ENCODE results near the gene SFMBT2.

SFMBT2 gene

DNA sequence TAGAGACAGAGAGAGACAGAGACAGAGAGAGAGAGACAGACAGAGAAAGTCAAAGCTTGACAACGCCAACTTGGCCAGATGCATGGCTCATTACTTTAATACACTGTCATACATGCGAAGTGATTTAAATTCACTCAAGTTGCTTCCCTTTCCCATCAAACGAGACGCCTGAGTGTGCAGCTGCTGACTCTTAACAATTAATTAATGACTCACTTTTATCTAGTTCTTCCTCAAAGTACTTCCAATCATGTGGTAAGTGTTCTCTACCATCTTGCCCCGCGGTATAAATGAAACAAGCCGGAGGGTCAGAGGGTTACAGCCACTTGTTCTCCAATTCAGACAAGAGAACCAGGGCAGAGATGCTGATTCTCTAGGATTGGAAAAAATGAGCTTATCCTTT is 90.8 kb downstream of the SFMBT2 start:
- H3K9ac ChIP-seq (ENCODE audit: low read length): no peak overlapping the region
- peaks cover 27% of the 10 kb centered on the region for H3K4me1 ChIP-seq (ENCODE audit: low read length)
- H3K27ac ChIP-seq (ENCODE audit: low read length): no peak overlapping the region
- TF ChIP-seq EZH2phosphoT487 (IDR thresholded peaks at IDR 0.05; ENCODE audit: low read depth) (no peak), CTCF (IDR thresholded peaks at IDR 0.05; ENCODE audit: low read depth, low read length) (no peak)
- H3K79me2 ChIP-seq (ENCODE audit: low read length): peaks cover 64% of the 10 kb centered on the region
- H3K36me3 ChIP-seq (replicated peaks; ENCODE audit: low read depth, low read length): peaks cover 7% of the 10 kb centered on the region
- no peak overlapping the region for H3K4me3 ChIP-seq (ENCODE audit: low read length)
- no peak overlapping the region for H2AFZ ChIP-seq (ENCODE audit: low read depth, low read length)
- H3K27me3 ChIP-seq (ENCODE audit: low read depth, low read length): no peaks in the 10 kb centered on the region
- no peak overlapping the region for H3K4me2 ChIP-seq (ENCODE audit: low read length)
- no peaks in the 10 kb centered on the region for H3K9me3 ChIP-seq (ENCODE audit: insufficient read depth, low read length)
- peaks cover 26% of the 10 kb centered on the region for H4K20me1 ChIP-seq (ENCODE audit: insufficient read depth, low read length)

DNA sequence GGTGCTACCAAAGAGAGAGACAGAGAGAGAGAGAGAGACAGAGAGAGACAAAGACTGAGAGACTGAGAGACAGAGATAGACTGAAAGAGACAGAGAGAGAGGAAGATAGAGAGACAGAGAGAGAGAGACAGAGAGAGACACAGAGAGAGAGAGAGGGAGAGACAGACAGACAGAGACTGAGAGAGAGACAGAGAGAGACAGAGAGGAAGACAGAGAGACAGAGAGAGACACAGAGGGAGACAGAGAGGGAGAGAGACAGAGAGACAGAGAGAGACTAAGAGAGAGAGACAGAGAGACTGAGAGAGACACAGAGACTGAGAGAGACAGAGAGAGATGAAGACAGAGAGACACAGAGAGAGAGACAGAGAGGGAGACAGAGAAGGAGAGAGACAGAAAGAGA is 91.2 kb downstream of the SFMBT2 start:
- no peak for TF ChIP-seq EZH2phosphoT487 (IDR thresholded peaks at IDR 0.05; ENCODE audit: low read depth)
- no peak for TF ChIP-seq CTCF (IDR thresholded peaks at IDR 0.05; ENCODE audit: low read depth, low read length)
- no peak overlapping the region; the same call in 1 of the 2 replicates for H3K4me2 ChIP-seq (ENCODE audit: low read length)

DNA sequence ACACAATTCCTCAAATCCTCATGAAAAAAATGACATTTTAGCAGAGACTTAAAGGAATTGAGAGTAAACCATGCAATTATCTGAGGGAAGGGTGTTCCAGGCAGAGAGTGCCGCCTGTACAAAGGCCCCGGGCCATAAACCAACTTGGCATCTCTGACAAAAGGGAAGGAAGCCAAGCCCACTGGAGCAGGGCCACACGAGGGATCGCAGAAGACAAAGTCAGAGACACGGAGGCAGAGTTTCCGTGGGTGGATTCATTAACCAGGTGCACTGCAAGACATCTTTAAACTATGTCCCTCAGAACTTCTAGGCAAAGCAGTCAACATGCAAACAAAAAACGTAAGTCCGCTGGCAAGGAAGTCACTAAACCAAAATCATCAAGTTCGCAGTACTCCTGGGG is 92.0 kb downstream of the SFMBT2 start:
- Histone ChIP-seq H3K9ac (ENCODE audit: low read length) (no peak overlapping the region), H3K9me3 (ENCODE audit: insufficient read depth, low read length) (no peaks in the 10 kb centered on the region), H3K4me2 (ENCODE audit: low read length) (peak overlapping the region; percentile 31; the same call in 1 of the 2 replicates), H3K4me1 (ENCODE audit: low read length) (peaks cover 34% of the 10 kb centered on the region), H3K4me3 (ENCODE audit: low read length) (no peak overlapping the region), H2AFZ (ENCODE audit: low read depth, low read length) (no peak overlapping the region), H3K27me3 (ENCODE audit: low read depth, low read length) (no peaks in the 10 kb centered on the region), H4K20me1 (ENCODE audit: insufficient read depth, low read length) (peaks cover 32% of the 10 kb centered on the region), H3K79me2 (ENCODE audit: low read length) (peaks cover 66% of the 10 kb centered on the region), H3K27ac (ENCODE audit: low read length) (no peak overlapping the region), H3K36me3 (replicated peaks; ENCODE audit: low read depth, low read length) (peaks cover 7% of the 10 kb centered on the region)
- no peak for TF ChIP-seq CTCF (IDR thresholded peaks at IDR 0.05; ENCODE audit: low read depth, low read length)
- no peak for TF ChIP-seq EZH2phosphoT487 (IDR thresholded peaks at IDR 0.05; ENCODE audit: low read depth)

More for the DNA sequence above, 91.2 kb downstream of the SFMBT2 start:
- Histone ChIP-seq H3K27me3 (ENCODE audit: low read depth, low read length) (no peaks in the 10 kb centered on the region), H3K9ac (ENCODE audit: low read length) (no peak overlapping the region), H3K27ac (ENCODE audit: low read length) (no peak overlapping the region), H3K4me3 (ENCODE audit: low read length) (no peak overlapping the region), H3K4me1 (ENCODE audit: low read length) (peaks cover 27% of the 10 kb centered on the region), H2AFZ (ENCODE audit: low read depth, low read length) (no peak overlapping the region), H4K20me1 (ENCODE audit: insufficient read depth, low read length) (peaks cover 26% of the 10 kb centered on the region), H3K79me2 (ENCODE audit: low read length) (peaks cover 65% of the 10 kb centered on the region), H3K36me3 (replicated peaks; ENCODE audit: low read depth, low read length) (peaks cover 7% of the 10 kb centered on the region), H3K9me3 (ENCODE audit: insufficient read depth, low read length) (no peaks in the 10 kb centered on the region)

DNA sequence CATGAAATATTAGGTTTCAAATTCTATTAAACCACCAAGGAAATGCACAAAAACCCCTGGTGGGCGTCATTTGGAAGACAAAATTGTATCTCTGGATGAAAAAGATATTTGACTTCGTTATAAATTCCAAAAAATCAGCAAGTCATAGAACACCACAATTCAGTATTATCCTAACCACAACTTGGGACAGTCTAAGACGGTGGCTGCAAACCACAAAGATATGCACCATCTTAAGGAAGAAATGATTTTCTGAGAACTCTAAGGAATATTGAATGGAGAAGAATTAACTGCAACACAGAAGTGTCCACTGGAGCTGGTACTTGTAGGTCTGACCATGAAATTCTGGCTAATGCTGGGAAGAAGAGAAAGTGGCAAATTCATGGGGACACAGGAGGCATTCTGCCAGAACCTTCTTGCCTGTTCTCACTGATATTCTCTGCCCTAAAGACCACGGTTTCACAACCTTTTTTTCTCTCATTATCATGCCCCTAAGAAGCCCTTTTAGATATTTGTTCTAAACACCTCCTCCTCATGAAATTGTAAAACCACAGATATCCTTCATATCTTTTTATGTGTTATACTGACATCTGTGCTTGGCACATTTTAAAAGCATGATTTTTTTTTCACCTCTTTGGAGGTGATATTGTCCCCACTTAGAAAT is 92.9 kb downstream of the SFMBT2 start:
- Histone ChIP-seq H3K9me3 (ENCODE audit: insufficient read depth, low read length) (no peaks in the 10 kb centered on the region), H3K27me3 (ENCODE audit: low read depth, low read length) (no peaks in the 10 kb centered on the region), H3K4me3 (ENCODE audit: low read length) (no peak overlapping the region), H2AFZ (ENCODE audit: low read depth, low read length) (no peak overlapping the region), H3K36me3 (replicated peaks; ENCODE audit: low read depth, low read length) (peaks cover 7% of the 10 kb centered on the region), H3K9ac (ENCODE audit: low read length) (no peak overlapping the region), H3K4me2 (ENCODE audit: low read length) (peak overlapping the region; percentile 31), H4K20me1 (ENCODE audit: insufficient read depth, low read length) (peaks cover 32% of the 10 kb centered on the region), H3K27ac (ENCODE audit: low read length) (no peak overlapping the region), H3K4me1 (ENCODE audit: low read length) (peaks cover 36% of the 10 kb centered on the region), H3K79me2 (ENCODE audit: low read length) (peaks cover 72% of the 10 kb centered on the region)
- TF ChIP-seq CTCF (IDR thresholded peaks at IDR 0.05; ENCODE audit: low read depth, low read length) (no peak), EZH2phosphoT487 (IDR thresholded peaks at IDR 0.05; ENCODE audit: low read depth) (no peak)
